GM18520 (cell line): Measurements from ENCODE around the gene STAG1.
"Not testable (repeated sequence)": the region's sequence is repeated elsewhere in the genome, so short reads cannot be mapped to it uniquely, and the experiment has no call there.

Experiments
- ATAC-seq: cut with Tn5 transposase; IDR thresholded peaks from one replicate; pipeline ENCODE4 v1.9.1; 2021; ENCODE audit not compliant: unreplicated experiment

The STAG1 gene

GRCh38 chr3:136428167-136428566 is 324.0 kb downstream of the STAG1 start:
- no peak for ATAC-seq

- no peak for ATAC-seq
Measured at GRCh38 chr3:136427236-136427635, 324.9 kb downstream of the STAG1 start.

- ATAC-seq = no peak
Measured at GRCh38 chr3:136414476-136414875, 337.7 kb downstream of the STAG1 start.

- no peak for ATAC-seq
Measured at GRCh38 chr3:136412307-136412706, 339.9 kb downstream of the STAG1 start.

- ATAC-seq = no peak
Measured at GRCh38 chr3:136409549-136409948, 342.6 kb downstream of the STAG1 start.

- ATAC-seq = no peak
Measured at GRCh38 chr3:136404056-136404455, 348.1 kb downstream of the STAG1 start.

GRCh38 chr3:136396916-136397315 is 355.3 kb downstream of the STAG1 start:
- ATAC-seq = no peak

GRCh38 chr3:136390574-136390973 is 361.6 kb downstream of the STAG1 start:
- ATAC-seq = no peak

- ATAC-seq = no peak
Measured at GRCh38 chr3:136387031-136387430, 365.1 kb downstream of the STAG1 start.

GRCh38 chr3:136385457-136385856 is 366.7 kb downstream of the STAG1 start:
- no peak for ATAC-seq

GRCh38 chr3:136381051-136381450 is 371.1 kb downstream of the STAG1 start:
- no peak for ATAC-seq

GRCh38 chr3:136380530-136380929 is 371.6 kb downstream of the STAG1 start:
- no peak for ATAC-seq

- ATAC-seq = no peak
Measured at GRCh38 chr3:136378011-136378410, 374.2 kb downstream of the STAG1 start.

GRCh38 chr3:136377508-136377907 is 374.7 kb downstream of the STAG1 start:
- no peak for ATAC-seq

GRCh38 chr3:136375800-136376199 is 376.4 kb downstream of the STAG1 start:
- ATAC-seq = not testable (repeated sequence)

GRCh38 chr3:136366289-136366688 is 385.9 kb downstream of the STAG1 start:
- ATAC-seq = no peak

GRCh38 chr3:136353461-136353860 is 398.7 kb downstream of the STAG1 start:
- ATAC-seq = no peak

GRCh38 chr3:136351905-136352304 is 400.3 kb downstream of the STAG1 start:
- no peak for ATAC-seq

GRCh38 chr3:136351351-136351750 is 400.8 kb downstream of the STAG1 start:
- no peak for ATAC-seq

- ATAC-seq = no peak
Measured at GRCh38 chr3:136350557-136350956, 401.6 kb downstream of the STAG1 start.

- ATAC-seq = no peak
Measured at GRCh38 chr3:136350132-136350531, 402.0 kb downstream of the STAG1 start.

- ATAC-seq = no peak
Measured at GRCh38 chr3:136346486-136346885, 405.7 kb downstream of the STAG1 start.

GRCh38 chr3:136343873-136344555 is 408.2 kb downstream of the STAG1 start:
- no peak for ATAC-seq
